HCT116 (cell line): ENCODE measurements around the gene SORL1-AS1.

Experiments
- ATAC-seq: fragments of 200-7000 bp; cut with Tn5 transposase; 2 replicates; pipeline ENCODE4 v1.9.1; 2020; ENCODE audit warnings: mild to moderate bottlenecking, moderate library complexity
- BruUV-seq: library from RNA; stranded (reverse); fragments of 400-500 nt; replicated peaks from 2 replicates; lab custom pipeline; 2021; lab: Mats Ljungman, UMichigan
- CTCF ChIA-PET: fragments of 300-600 bp; sonication (Branson Sonifier 250); formaldehyde crosslinking; loops from one replicate; lab custom pipeline; 2021; ENCODE audit warnings: antibody characterized with exemption; lab: Charles Lee
- POLR2A ChIA-PET: fragments of 300-600, 350-600 bp; sonication (Branson Sonifier 250); formaldehyde crosslinking; loops from one replicate; lab custom pipeline; 2021; ENCODE audit warnings: antibody characterized with exemption; lab: Charles Lee
- RAD21 ChIA-PET, 2 experiments: fragments of 300-600 bp; sonication (Branson Sonifier 250); formaldehyde crosslinking; loops; one replicate each; lab custom pipeline; 2023; ENCODE audit warnings: low total read pairs in 2 of 2; ENCODE audit not compliant: uncharacterized antibody in 2 of 2, unreplicated experiment in 2 of 2, low non-redundant PET in 1 of 2; lab: Charles Lee
- DNase-seq: peaks from one replicate; pipeline ENCODE4 v3.0.0-alpha.2; 2010; ENCODE audit warnings: low read depth, low spot score
- H2AFZ ChIP-seq: fragments of 200-600 bp; shearing (Covaris generic), sonication (generic); 2 replicates; pipeline ENCODE4 v1.6.1; 2017; ENCODE audit warnings: low read depth, mixed run types, mixed read lengths, antibody characterized with exemption, low read length; ENCODE audit not compliant: poor library complexity, severe bottlenecking
- H3K27ac ChIP-seq: 2 replicates; pipeline ENCODE4 v1.5.1; 2012; ENCODE audit warnings: low read depth, low read length
- H3K27me3 ChIP-seq: fragments of 200-600 bp; sonication (generic); 2 replicates; pipeline ENCODE4 v1.6.1; 2016; ENCODE audit warnings: mixed run types, low read length, mixed read lengths; ENCODE audit not compliant: insufficient read depth
- H3K36me3 ChIP-seq, 2 experiments: fragments of 200-500 bp in 1 of 2; fragments of 200-600 bp in 1 of 2; sonication (Bioruptor generic) in 1 of 2; sonication (generic) in 1 of 2; 2 replicates each; pipeline versions ENCODE4 v1.5.1 to v1.6.1; 2014 to 2016; ENCODE audit warnings: low read length in 2 of 2, inconsistent platforms in 1 of 2, mixed read lengths in 1 of 2, mixed run types in 1 of 2; ENCODE audit not compliant: insufficient read depth in 2 of 2, control insufficient read depth in 1 of 2
- H3K4me1 ChIP-seq, 2 experiments: fragments of 200-600 bp in 1 of 2; sonication (generic) in 1 of 2; 2 replicates each; pipeline versions ENCODE4 v1.5.1 to v1.6.1; 2012 to 2017; ENCODE audit warnings: low read length in 2 of 2, inconsistent platforms in 1 of 2, mild to moderate bottlenecking in 1 of 2, mixed read lengths in 1 of 2, mixed run types in 1 of 2, moderate library complexity in 1 of 2; ENCODE audit not compliant: insufficient read depth in 2 of 2, control insufficient read depth in 1 of 2
- H3K4me2 ChIP-seq: fragments of 200-600 bp; sonication (generic); 2 replicates; pipeline ENCODE4 v1.6.1; 2017; ENCODE audit warnings: mixed run types, low read length, mixed read lengths
- H3K4me3 ChIP-seq, 2 experiments: fragments of 200-600 bp in 1 of 2; sonication (generic) in 1 of 2; replicated peaks in 1 of 2; 2 replicates each; pipeline ENCODE4 v1.5.1; 2011 to 2016; ENCODE audit warnings: low read length in 2 of 2, control low read depth in 1 of 2, low read depth in 1 of 2, mild to moderate bottlenecking in 1 of 2, mixed read lengths in 1 of 2, mixed run types in 1 of 2
- H3K79me2 ChIP-seq: fragments of 200-600 bp; sonication (generic); 2 replicates; pipeline ENCODE4 v1.6.1; 2017; ENCODE audit warnings: mild to moderate bottlenecking, mixed run types, low read length, moderate library complexity, mixed read lengths; ENCODE audit not compliant: insufficient read depth
- H3K9ac ChIP-seq: fragments of 200-600 bp; sonication (generic); 2 replicates; pipeline ENCODE4 v1.6.1; 2016; ENCODE audit warnings: low read length, mixed read lengths
- H3K9me2 ChIP-seq: fragments of 200-600 bp; sonication (generic), shearing (Covaris generic); 2 replicates; pipeline ENCODE4 v1.6.1; 2017; ENCODE audit warnings: mixed run types, mild to moderate bottlenecking, moderate library complexity; ENCODE audit not compliant: insufficient read depth
- H3K9me3 ChIP-seq, 2 experiments: fragments of 200-500 bp in 1 of 2; fragments of 200-600 bp in 1 of 2; sonication (Bioruptor generic) in 1 of 2; sonication (generic) in 1 of 2; 2 replicates each; pipeline ENCODE4 v1.6.1; 2014 to 2017; ENCODE audit warnings: low read length in 2 of 2, mixed read lengths in 2 of 2, inconsistent platforms in 1 of 2, low read depth in 1 of 2, mild to moderate bottlenecking in 1 of 2, mixed run types in 1 of 2, moderate library complexity in 1 of 2; ENCODE audit not compliant: control insufficient read depth in 1 of 2, insufficient read depth in 1 of 2
- H4K20me1 ChIP-seq: fragments of 200-600 bp; sonication (generic), shearing (Covaris generic); 2 replicates; pipeline ENCODE4 v1.6.1; 2017; ENCODE audit warnings: mixed run types, mild to moderate bottlenecking, moderate library complexity; ENCODE audit not compliant: insufficient read depth
- EGR1 ChIP-seq: IDR thresholded peaks from 2 replicates; pipeline ENCODE4 v1.6.1; 2012; ENCODE audit warnings: low read depth
- ELF1 ChIP-seq: IDR thresholded peaks from 2 replicates; pipeline ENCODE4 v1.6.1; 2012; ENCODE audit warnings: low read depth, borderline replicate concordance
- EZH2phosphoT487 ChIP-seq: fragments of 200-600 bp; IDR thresholded peaks from 2 replicates; pipeline ENCODE4 v1.6.1; 2018; ENCODE audit warnings: antibody characterized with exemption, borderline replicate concordance
- POLR2AphosphoS5 ChIP-seq: IDR thresholded peaks from 2 replicates; pipeline ENCODE4 v1.6.1; 2011; ENCODE audit warnings: mild to moderate bottlenecking, low read depth, low read length, moderate library complexity
- YY1 ChIP-seq: IDR thresholded peaks from 2 replicates; pipeline ENCODE4 v1.6.1; 2011; ENCODE audit warnings: low read length, low read depth, moderate library complexity, mild to moderate bottlenecking; ENCODE audit not compliant: insufficient replicate concordance; ENCODE audit errors: extremely low read depth
- ZNF274 ChIP-seq: fragments of 200-500 bp; sonication (Bioruptor generic); IDR thresholded peaks from 2 replicates; pipeline ENCODE4 v1.6.1; 2014; ENCODE audit warnings: mild to moderate bottlenecking, low read depth, low read length, inconsistent platforms
- intact Hi-C: fragments of 100-400 bp; cut with micrococcal nuclease; formaldehyde crosslinking; loops from 2 replicates; pipeline ENCODE4 v1.10.0; 2022
- TF ChIP-seq, protein P1 (sequence below): IDR thresholded peaks from 2 replicates; pipeline ENCODE4 v1.6.1; 2012

The SORL1-AS1 gene

DNA sequence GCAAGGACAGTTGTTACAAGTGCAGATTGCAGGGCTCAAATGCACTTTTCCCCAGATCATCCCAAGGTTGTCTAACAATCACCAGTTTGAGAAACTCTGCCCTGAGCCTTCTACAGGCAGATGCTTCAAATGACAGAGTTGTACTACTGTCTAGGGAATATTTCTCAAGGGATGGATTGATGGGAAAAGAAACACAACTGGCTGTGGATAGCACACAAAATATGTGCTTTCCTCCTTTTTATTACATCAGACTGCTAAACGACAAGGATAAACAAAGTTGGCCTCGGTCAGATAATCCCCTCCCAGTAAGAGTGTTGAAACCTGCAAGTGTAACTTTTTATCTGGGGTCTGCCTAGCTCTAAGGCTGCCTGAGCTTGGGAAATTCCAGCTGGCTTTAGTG is 46.6 kb upstream of the SORL1-AS1 start:
- Histone ChIP-seq H3K9me3 (no peaks in the 10 kb centered on the region), H4K20me1 (no peaks in the 10 kb centered on the region), H3K36me3 (no peaks in the 10 kb centered on the region), H3K79me2 (no peaks in the 10 kb centered on the region), H3K4me2 (no peak overlapping the region), H2AFZ (no peak overlapping the region), H3K27ac (no peak overlapping the region), H3K9me2 (no peaks in the 10 kb centered on the region), H3K27me3 (no peaks in the 10 kb centered on the region), H3K4me3 (no peak overlapping the region), H3K4me1 (no peaks in the 10 kb centered on the region), H3K9ac (no peak overlapping the region)
- RAD21 ChIA-PET, result no interaction called here
- intact Hi-C loops, result no loop called here
- CTCF ChIA-PET, result no interaction called here
- BruUV-seq, result no TSS peak
- no peak for DNase-seq
- POLR2A ChIA-PET, result no interaction called here
- no peak for ATAC-seq
- TF ChIP-seq EGR1, result no peak

DNA sequence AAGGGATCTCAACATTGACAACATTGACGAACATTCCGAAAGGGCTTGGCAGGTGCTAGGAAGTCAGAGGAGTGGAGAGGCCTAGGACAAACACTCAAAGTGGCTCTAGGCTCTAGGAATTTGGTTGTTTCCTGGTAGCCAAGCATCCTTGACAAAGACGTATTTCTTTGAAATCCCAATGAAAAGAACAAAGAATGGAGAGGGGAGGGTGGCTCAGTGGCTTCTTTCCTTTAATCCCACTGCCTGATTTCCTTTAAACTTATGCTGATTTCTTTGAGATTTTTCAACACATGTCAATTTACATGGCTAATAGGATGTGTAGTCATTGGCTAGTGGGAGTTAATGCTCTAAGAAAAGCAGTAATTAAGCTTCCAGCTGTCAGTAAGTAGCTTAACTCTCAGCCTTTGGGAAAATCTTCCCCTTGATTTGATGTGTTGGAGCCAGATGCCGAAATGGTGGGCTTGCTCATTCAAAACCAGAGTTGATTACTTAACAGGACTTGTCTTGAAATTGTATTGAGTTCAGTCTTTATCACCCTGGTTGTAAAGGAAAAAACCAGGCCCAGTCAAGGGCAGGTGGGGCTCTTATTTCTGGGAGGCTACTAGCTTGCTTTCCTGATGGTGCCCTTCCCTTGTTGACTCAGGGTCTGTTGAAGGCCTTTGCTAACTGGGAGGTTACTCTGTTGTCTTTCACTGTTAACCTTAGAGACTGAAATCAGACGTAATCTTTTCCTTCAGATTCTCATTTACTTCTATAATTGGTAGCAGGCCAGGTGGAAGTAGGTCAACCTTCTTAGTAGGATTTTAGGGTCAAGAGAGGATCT is 44.6 kb upstream of the SORL1-AS1 start:
- no peak overlapping the region for H3K9ac ChIP-seq
- H3K4me3 ChIP-seq, result no peak overlapping the region
- H3K27ac ChIP-seq, result no peak overlapping the region
- no peak overlapping the region for H3K4me2 ChIP-seq
- ATAC-seq, result no peak
- intact Hi-C loops, result no loop called here
- no TSS peak for BruUV-seq
- ChIA-PET CTCF (no interaction called here), RAD21 (no interaction called here), POLR2A (no interaction called here)
- H3K27me3 ChIP-seq, result no peaks in the 10 kb centered on the region
- DNase-seq, result no peak
- H2AFZ ChIP-seq, result no peak overlapping the region
- H3K4me1 ChIP-seq, result no peaks in the 10 kb centered on the region
- TF ChIP-seq EGR1, result no peak
- no peak for TF ChIP-seq YY1
- no peak for TF ChIP-seq ELF1
- no peak for TF ChIP-seq EZH2phosphoT487
- no peak for TF ChIP-seq POLR2AphosphoS5
- TF ChIP-seq, protein P1, sequence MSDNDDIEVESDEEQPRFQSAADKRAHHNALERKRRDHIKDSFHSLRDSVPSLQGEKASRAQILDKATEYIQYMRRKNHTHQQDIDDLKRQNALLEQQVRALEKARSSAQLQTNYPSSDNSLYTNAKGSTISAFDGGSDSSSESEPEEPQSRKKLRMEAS, result no peak
- TF ChIP-seq ZNF274, result no peak
- H3K36me3 ChIP-seq, result no peaks in the 10 kb centered on the region
- H3K9me2 ChIP-seq, result no peaks in the 10 kb centered on the region
- H3K9me3 ChIP-seq, result no peaks in the 10 kb centered on the region
- no peaks in the 10 kb centered on the region for H4K20me1 ChIP-seq
- H3K79me2 ChIP-seq, result no peaks in the 10 kb centered on the region
